Aorta (tissue), 5 donors: ENCODE measurements around the gene RMDN2. TPM values are rescaled to one million over a fixed set of nuclear protein-coding genes. Genes with fewer than 3 reads are reported as not detected.
"Not testable (repeated sequence)": the region's sequence is repeated elsewhere in the genome, so short reads cannot be mapped to it uniquely, and the experiment has no call there.

ENCODE experiments used
- ATAC-seq: fragments of 200-7000 bp; cut with Tn5 transposase; one replicate; pipeline ENCODE4 v1.9.1; 2022; ENCODE audit warnings: moderate library complexity; ENCODE audit not compliant: low FRiP score
- DNase-seq, 2 donors: peaks; one replicate each; pipeline ENCODE4 v3.0.0-alpha.2; 2020
- H3K27ac ChIP-seq, 2 donors: one replicate each; pipeline ENCODE4 v1.5.1; 2013; ENCODE audit warnings: low read length in 2 of 2, mild to moderate bottlenecking in 2 of 2, moderate library complexity in 2 of 2, control low read depth in 1 of 2, inconsistent platforms in 1 of 2, low read depth in 1 of 2
- H3K27me3 ChIP-seq, 2 donors: one replicate each; pipeline ENCODE4 v1.6.1; 2013; ENCODE audit warnings: control low read depth in 1 of 2, low read length in 1 of 2, mild to moderate bottlenecking in 1 of 2, moderate library complexity in 1 of 2; ENCODE audit not compliant: insufficient read depth in 2 of 2, control insufficient read depth in 1 of 2
- H3K36me3 ChIP-seq, 2 donors: one replicate each; pipeline ENCODE4 v1.6.1; 2013; ENCODE audit warnings: control low read depth in 1 of 2, low read length in 1 of 2, mild to moderate bottlenecking in 1 of 2; ENCODE audit not compliant: insufficient read depth in 2 of 2, control insufficient read depth in 1 of 2
- H3K4me1 ChIP-seq, 2 donors: one replicate each; pipeline ENCODE4 v1.6.1; 2013; ENCODE audit warnings: low read length in 2 of 2, control low read depth in 1 of 2, mild to moderate bottlenecking in 1 of 2, moderate library complexity in 1 of 2; ENCODE audit not compliant: insufficient read depth in 2 of 2, control insufficient read depth in 1 of 2
- H3K4me3 ChIP-seq, 2 donors: one replicate each; pipeline ENCODE4 v1.5.1; 2013; ENCODE audit warnings: low read length in 2 of 2, control low read depth in 1 of 2, mild to moderate bottlenecking in 1 of 2
- H3K9me3 ChIP-seq: one replicate; pipeline ENCODE4 v1.6.1; 2013; ENCODE audit warnings: mild to moderate bottlenecking, low read length; ENCODE audit not compliant: control insufficient read depth
- WGBS, 2 donors: extraction: QIAGEN DNeasy Blood & Tissue Kit; methylation state at CpG; one replicate each; pipeline ENCODE4 v1.1.7; 2013; 5-methylcytosine and 5-hydroxymethylcytosine counted together
- intact Hi-C, 2 donors: fragments of 100-400 bp; cut with DNase I; formaldehyde crosslinking; loops; one replicate each; pipeline versions ENCODE4 v1.14.2 to v1.15.0; 2022
- polyA plus RNA-seq, 2 donors: library from polyadenylated mRNA; stranded (reverse); fragments of 200-250 nt; gene quantifications; one replicate each; pipeline ENCODE4 v1.2.3, GENCODE V29; 2013
- total RNA-seq, 2 donors: library from RNA; stranded (reverse); fragmentation: NEBNext Ultra II Directional; extraction: Animal tissue kit (Norgen Biotek cat#: 25700); gene quantifications; one replicate each; pipeline ENCODE4 v1.2.1, GENCODE V29; 2021
- donor health status: healthy with polysubstance abuse.
- donor health status: Bipolar disorder and iron deficiency.
- donor health status: DM: no; HTN: no; CAD: no.
- donor health status: DM: no; HTN: no; CAD: no.
- donor health status: DM: yes; HTN: yes; CAD: no.

The RMDN2 gene
- total and polyA plus RNA-seq, 4 donors = 5.3 to 10.3 (median 7.4) TPM

DNA sequence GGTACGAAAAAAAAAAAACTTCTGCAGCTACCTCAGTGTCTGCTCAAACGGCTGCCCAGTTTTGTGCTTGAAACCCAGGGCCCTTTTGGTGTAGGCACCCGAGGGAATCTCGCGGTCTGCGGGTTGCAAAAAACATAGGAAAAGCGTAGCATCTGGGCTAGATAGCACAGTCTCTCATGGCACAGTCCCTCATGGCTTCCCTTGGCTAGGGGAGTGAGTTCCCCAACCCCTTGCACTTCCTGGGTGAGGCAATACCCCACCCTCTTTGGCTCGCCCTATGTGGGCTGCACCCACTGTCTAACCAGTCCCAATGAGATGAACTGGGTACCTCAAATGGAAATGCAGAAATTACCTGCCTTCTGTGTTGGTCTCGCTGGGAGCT is 37.6 kb downstream of the RMDN2 start:
- H3K27ac ChIP-seq, ATAC-seq, H3K36me3 ChIP-seq, H3K27me3 ChIP-seq, DNase-seq, H3K9me3 ChIP-seq, intact Hi-C loops, H3K4me1 ChIP-seq, H3K4me3 ChIP-seq: not testable (repeated sequence)
- 86 to 93% methylated on average over 9 of the region's 9 CpGs for WGBS, 2 donors

DNA sequence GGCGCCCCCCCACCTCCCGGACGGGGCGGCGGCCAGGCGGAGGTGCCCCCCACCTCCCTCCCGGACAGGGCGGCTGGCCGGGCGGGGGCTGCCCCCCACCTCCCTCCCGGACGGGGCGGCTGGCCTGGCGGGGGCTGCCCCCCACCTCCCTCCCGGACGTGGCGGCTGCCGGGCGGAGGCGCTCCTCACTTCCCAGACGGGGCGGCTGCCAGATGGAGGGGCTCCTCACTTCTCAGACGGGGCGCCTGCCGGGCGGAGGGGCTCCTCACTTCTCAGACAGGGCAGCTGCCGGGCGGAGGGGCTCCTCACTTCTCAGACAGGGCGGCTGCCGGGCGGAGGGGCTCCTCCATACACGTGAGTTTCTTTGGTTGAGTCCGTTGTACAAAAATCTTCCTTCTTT is 38.8 kb downstream of the RMDN2 start:
- H3K27ac ChIP-seq, ATAC-seq, H3K4me1 ChIP-seq, H3K36me3 ChIP-seq, H3K4me3 ChIP-seq, H3K27me3 ChIP-seq, intact Hi-C loops, H3K9me3 ChIP-seq: not testable (repeated sequence)
- peak in 1 of 2 donors; percentile 53 for DNase-seq
- 96 to 98% methylated on average over 10 to 33 of the region's 33 CpGs for WGBS, 2 donors

DNA sequence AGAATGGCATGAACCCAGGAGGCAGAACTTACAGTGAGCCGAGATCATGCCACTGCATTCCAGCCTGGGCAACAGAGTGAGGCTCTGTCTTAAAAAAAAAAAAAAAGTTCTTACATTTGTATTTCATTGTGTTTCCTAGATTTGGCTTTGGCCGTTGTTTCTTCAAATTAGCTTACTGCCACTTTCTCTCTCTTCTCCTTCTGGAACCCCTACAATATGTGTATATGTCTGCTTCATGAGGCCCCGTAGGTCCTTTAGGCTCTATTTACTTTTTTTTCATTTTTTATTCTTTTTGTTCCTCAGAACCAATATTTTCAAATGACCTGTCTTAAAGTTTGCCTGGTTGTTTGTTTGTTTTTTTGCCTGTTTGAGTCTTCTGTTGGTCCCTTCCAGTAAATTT is 41.2 kb downstream of the RMDN2 start:
- DNase-seq (no peak), ATAC-seq (no peak)
- Histone ChIP-seq H3K36me3 (peaks cover 0 to 3% of the 10 kb centered on the region in 2 donors), H3K4me1 (no peaks in the 10 kb centered on the region), H3K27ac (no peak overlapping the region), H3K4me3 (no peak overlapping the region), H3K27me3 (no peaks in the 10 kb centered on the region), H3K9me3 (no peaks in the 10 kb centered on the region)
- WGBS, 2 donors = 96 to 98% methylated on average over 3 of the region's 3 CpGs
- intact Hi-C loops = no loop called here

DNA sequence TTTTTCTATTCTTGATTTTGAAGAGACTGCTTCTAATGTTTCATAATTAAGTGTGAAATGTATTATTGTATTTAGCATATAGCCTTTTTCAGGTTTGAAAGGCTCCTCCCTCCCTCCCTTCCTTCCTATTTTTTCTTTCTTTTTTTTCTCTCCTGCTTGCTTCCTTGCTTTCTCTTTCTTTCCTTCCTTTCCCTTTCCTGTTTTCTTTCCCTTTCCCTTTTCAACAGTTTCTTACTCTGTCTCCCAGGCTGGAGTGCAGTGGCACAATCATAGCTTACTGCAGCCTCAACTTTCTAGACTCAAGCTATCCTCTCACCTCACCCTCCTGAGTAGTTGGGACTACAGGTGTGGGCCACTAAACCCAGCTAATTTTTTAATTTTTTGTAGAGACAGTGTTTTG is 44.6 kb downstream of the RMDN2 start:
- intact Hi-C loops = no loop called here
- Histone ChIP-seq H3K27ac (no peak overlapping the region), H3K4me1 (no peaks in the 10 kb centered on the region), H3K27me3 (no peaks in the 10 kb centered on the region), H3K4me3 (no peak overlapping the region), H3K36me3 (peaks cover 0 to 3% of the 10 kb centered on the region in 2 donors), H3K9me3 (no peaks in the 10 kb centered on the region)
- DNase-seq (no peak), ATAC-seq (no peak)

DNA sequence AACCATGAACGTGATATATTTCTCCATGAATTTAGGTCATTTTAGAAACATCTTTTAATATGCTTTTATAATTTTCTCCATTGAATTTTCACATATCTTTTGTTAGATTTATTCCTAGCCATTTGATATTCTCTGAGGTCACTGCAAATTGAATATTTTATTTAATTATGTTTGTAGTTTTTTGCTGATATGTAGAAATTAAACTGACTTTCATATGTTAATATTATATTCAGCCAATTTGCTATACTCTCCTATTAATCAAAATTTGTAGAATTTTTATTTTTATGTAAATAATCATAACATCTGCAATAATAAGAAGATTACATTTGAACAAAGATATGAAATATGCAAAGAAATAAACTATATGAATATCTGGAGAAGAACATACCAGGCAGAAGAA is 46.9 kb downstream of the RMDN2 start:
- intact Hi-C loops = no loop called here
- Histone ChIP-seq H3K27ac (no peak overlapping the region), H3K4me1 (no peaks in the 10 kb centered on the region), H3K36me3 (peaks cover 0 to 3% of the 10 kb centered on the region in 2 donors), H3K9me3 (no peaks in the 10 kb centered on the region), H3K27me3 (no peaks in the 10 kb centered on the region), H3K4me3 (no peak overlapping the region)
- DNase-seq (no peak), ATAC-seq (no peak)
- 98 to 99% methylated on average over 1 of the region's 1 CpG for WGBS, 2 donors

DNA sequence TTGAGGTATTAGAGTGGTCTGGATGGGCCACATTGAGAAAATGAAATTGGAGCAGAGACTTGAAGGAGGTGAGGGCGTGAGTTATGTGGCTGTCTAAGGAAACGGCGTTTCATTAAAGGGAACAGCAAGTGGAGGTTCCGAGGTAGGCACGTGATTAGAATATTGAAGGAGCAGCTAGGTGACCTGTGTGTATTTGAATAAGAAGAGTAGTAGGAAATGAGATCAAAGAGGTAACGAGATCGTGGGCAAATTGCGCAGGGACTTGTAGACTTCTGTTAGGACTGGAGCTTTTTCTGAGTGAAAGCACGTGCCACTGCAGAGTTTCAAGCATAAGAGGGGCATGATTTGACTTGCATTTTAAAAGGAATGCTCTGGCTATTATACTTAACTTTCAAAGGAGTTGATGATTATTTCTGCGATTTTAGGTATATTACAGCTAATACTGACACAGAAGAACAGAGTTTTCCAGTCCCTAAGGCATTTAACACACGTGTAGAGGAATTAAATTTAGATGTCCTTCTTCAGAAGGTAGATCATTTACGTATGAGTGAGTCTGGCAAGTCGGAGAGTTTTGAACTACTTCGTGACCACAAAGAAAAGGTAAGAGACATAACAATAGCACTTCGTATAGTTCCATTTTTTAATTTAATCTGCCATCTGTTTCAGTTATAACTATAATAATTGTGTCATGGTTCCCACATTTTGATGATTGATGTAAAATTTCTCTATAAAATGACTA is 48.7 kb downstream of the RMDN2 start:
- Histone ChIP-seq H3K36me3 (no peaks in the 10 kb centered on the region), H3K9me3 (no peaks in the 10 kb centered on the region), H3K27me3 (no peaks in the 10 kb centered on the region), H3K27ac (no peak overlapping the region), H3K4me1 (no peaks in the 10 kb centered on the region), H3K4me3 (no peak overlapping the region)
- ATAC-seq (no peak), DNase-seq (no peak)
- 91 to 94% methylated on average over 15 of the region's 15 CpGs for WGBS, 2 donors
- intact Hi-C loops = no loop called here

DNA sequence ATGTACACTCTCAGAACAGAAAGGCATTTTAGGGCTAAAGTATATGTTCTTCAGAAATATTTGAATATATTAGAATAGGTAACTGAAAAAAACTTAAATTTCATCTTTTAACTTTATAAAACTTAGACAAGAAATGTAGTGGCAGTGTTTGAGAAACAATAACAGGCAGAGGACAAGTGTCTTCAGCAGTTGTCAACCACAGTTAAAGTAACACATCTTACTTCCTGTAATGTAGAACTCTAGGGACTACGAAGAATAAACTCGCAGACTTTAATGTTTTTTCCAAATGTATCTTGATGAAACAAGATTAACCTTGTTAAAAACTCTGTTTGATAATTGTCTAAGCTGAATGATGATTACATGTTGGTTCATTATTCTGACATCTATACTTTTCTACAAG is 50.7 kb downstream of the RMDN2 start:
- intact Hi-C loops = no loop called here
- Histone ChIP-seq H3K36me3 (no peaks in the 10 kb centered on the region), H3K4me3 (no peak overlapping the region), H3K27me3 (no peaks in the 10 kb centered on the region), H3K27ac (no peak overlapping the region), H3K4me1 (no peaks in the 10 kb centered on the region), H3K9me3 (no peaks in the 10 kb centered on the region)
- DNase-seq = no peak
- no peak for ATAC-seq
- WGBS, 2 donors = 96% methylated on average over 2 of the region's 2 CpGs

DNA sequence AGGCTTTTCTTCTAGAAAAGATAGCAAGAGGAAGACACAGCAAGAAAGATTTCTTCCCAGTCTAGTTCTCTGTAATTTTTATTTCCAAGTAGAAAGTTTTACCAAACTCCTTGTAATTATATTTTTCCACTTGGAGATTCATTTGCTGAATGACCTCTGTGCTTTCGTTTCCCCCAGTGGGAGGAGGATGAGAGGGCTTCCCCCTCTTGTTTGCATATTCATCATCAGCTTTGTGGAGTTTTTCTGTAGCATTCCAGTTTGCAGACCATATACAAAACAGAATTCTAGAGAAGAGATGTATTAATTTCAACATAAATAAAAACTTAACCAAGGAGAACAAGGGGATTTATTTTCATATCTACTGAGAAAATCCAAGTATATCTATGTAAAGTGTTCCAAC is 51.3 kb downstream of the RMDN2 start:
- no peak for ATAC-seq
- intact Hi-C loops = no loop called here
- 94 to 96% methylated on average over 1 of the region's 1 CpG for WGBS, 2 donors
- H3K4me1 ChIP-seq = no peaks in the 10 kb centered on the region
- no peak for DNase-seq
- H3K27ac ChIP-seq = no peak overlapping the region
- H3K36me3 ChIP-seq = no peaks in the 10 kb centered on the region
- no peak overlapping the region for H3K4me3 ChIP-seq
- H3K27me3 ChIP-seq = no peaks in the 10 kb centered on the region
- H3K9me3 ChIP-seq = no peaks in the 10 kb centered on the region

DNA sequence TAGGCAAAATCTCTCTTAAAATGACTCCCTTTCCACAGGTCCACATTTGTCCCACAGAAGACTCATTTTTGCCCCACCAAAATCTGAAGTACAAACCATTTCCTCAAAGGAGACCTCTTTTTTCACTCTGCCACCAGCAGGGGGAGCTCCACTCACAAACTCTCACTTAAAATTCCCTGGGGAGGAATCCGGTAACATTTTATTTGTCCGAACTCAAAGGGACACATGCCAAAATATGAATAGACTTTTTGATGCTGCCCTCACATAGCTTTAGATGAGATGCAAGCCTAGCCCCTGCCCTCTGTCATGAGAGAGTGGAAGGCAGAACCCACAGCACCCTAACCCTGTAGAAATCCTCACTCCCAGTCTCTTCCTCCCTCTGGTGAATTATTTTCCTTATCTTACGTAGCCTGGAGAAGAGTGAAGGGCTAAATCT is 57.1 kb downstream of the RMDN2 start:
- DNase-seq (peak; percentile 76 to 87), ATAC-seq (peak; percentile 74)
- intact Hi-C loops = loop anchor here (1.0 to 10.0 kb wide), 3 partner anchors 133 to 293 kb away; no protein-coding TSS in a partner anchor
- no peaks in the 10 kb centered on the region for H3K4me1 ChIP-seq
- H3K4me3 ChIP-seq = peak overlapping the region; percentile 11 to 41
- H3K9me3 ChIP-seq = no peaks in the 10 kb centered on the region
- no peaks in the 10 kb centered on the region for H3K36me3 ChIP-seq
- WGBS, 2 donors = 0 to 2% methylated on average over 3 of the region's 3 CpGs
- H3K27me3 ChIP-seq = no peaks in the 10 kb centered on the region
- H3K27ac ChIP-seq = no peak overlapping the region
